ENCODE data around the gene NR5A2.

Gene NR5A2

GRCh38 chr1:200198236-200198635, 170.7 kb downstream of the NR5A2 start:
- H3K4me1 ChIP-seq: no peaks in the 10 kb centered on the region
- H3K27me3 ChIP-seq (ENCODE audit: control insufficient read depth, insufficient read depth, low read length): no peaks in the 10 kb centered on the region
- no peak overlapping the region for H3K27ac ChIP-seq
- H3K4me2 ChIP-seq (ENCODE audit: low read length): no peak overlapping the region
- no peaks in the 10 kb centered on the region for H3K9me3 ChIP-seq (ENCODE audit: control insufficient read depth, low read length)
- no peaks in the 10 kb centered on the region for H3K36me3 ChIP-seq (ENCODE audit: control insufficient read depth, insufficient read depth, low read length)
- no peak overlapping the region for H2AFZ ChIP-seq
- H3K79me2 ChIP-seq: no peaks in the 10 kb centered on the region
- no peak overlapping the region for H3K4me3 ChIP-seq (ENCODE audit: low read depth, low read length)
- H3K9ac ChIP-seq: no peak overlapping the region
- TF ChIP-seq, protein P1, sequence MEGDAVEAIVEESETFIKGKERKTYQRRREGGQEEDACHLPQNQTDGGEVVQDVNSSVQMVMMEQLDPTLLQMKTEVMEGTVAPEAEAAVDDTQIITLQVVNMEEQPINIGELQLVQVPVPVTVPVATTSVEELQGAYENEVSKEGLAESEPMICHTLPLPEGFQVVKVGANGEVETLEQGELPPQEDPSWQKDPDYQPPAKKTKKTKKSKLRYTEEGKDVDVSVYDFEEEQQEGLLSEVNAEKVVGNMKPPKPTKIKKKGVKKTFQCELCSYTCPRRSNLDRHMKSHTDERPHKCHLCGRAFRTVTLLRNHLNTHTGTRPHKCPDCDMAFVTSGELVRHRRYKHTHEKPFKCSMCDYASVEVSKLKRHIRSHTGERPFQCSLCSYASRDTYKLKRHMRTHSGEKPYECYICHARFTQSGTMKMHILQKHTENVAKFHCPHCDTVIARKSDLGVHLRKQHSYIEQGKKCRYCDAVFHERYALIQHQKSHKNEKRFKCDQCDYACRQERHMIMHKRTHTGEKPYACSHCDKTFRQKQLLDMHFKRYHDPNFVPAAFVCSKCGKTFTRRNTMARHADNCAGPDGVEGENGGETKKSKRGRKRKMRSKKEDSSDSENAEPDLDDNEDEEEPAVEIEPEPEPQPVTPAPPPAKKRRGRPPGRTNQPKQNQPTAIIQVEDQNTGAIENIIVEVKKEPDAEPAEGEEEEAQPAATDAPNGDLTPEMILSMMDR (IDR thresholded peaks at IDR 0.05): no peak

DNA sequence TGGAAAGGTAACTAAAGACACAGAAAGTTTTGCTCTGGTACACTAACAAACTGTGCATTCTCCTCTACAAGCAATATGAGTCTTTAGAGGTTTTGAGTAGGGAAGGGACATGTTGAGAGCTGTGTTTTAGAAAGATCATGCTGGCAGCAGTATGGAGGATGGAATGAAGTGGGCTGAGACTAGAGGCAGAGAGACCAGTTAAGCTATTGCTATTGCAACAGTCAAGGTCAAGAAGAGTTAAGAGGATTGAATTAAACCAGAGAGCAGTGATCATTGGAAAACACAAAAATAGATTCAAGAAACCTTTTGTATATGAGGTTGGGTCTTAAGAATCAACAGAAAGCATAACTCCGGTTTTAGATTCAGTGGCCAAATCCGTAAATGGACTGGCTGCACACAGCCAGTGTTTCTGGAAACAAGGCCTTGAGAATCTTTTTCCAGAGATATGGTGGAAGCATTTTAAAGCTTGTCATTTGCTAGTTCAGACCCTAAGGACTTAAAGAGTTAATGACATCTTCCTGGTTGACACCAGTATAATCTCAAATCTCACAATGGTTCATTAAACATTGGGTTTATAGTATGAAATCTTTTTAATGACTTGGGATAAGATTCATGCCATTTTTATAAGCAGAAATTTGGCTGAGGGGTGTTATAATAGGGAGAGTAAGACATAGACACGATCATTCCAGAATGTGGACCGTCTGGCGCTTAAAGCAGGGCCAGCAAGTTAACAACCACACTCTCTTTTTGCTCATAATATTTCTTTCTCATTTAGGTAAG, 177.9 kb downstream of the NR5A2 start:
- Histone ChIP-seq H3K4me1 (no peaks in the 10 kb centered on the region), H3K4me2 (ENCODE audit: low read length) (no peak overlapping the region), H3K9me3 (ENCODE audit: control insufficient read depth, low read length) (no peaks in the 10 kb centered on the region), H2AFZ (no peak overlapping the region), H3K27me3 (ENCODE audit: control insufficient read depth, insufficient read depth, low read length) (no peaks in the 10 kb centered on the region), H3K36me3 (ENCODE audit: control insufficient read depth, insufficient read depth, low read length) (no peaks in the 10 kb centered on the region), H3K27ac (no peak overlapping the region), H3K4me3 (ENCODE audit: low read depth, low read length) (no peak overlapping the region), H3K9ac (no peak overlapping the region), H3K79me2 (no peaks in the 10 kb centered on the region)
- TF ChIP-seq, protein P1 (IDR thresholded peaks at IDR 0.05): no peak

DNA sequence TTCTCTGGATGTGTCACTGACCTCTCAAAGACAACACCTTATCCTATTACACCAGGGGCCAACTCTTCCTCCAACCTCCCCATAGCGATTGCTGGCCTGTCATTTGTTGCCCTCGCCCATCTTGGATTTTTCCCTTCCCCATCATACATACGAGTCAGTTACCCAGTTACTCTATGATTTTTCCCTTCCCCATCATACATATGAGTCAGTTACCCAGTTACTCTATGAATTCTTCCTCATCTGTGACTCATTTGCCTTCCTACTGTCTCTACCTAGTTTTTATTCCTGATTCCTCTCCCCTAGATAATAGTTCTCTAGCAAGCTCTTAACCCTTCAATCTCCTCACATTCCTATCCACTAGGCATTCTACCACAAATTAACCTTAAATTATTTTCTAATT, 178.8 kb downstream of the NR5A2 start:
- Histone ChIP-seq H3K36me3 (ENCODE audit: control insufficient read depth, insufficient read depth, low read length) (no peaks in the 10 kb centered on the region), H2AFZ (no peak overlapping the region), H3K9ac (no peak overlapping the region), H3K4me3 (ENCODE audit: low read depth, low read length) (no peak overlapping the region), H3K79me2 (no peaks in the 10 kb centered on the region), H3K4me2 (ENCODE audit: low read length) (no peak overlapping the region), H3K4me1 (no peaks in the 10 kb centered on the region), H3K27me3 (ENCODE audit: control insufficient read depth, insufficient read depth, low read length) (no peaks in the 10 kb centered on the region), H3K27ac (no peak overlapping the region), H3K9me3 (ENCODE audit: control insufficient read depth, low read length) (no peaks in the 10 kb centered on the region)
- TF ChIP-seq, protein P1 (IDR thresholded peaks at IDR 0.05): no peak

- Histone ChIP-seq H3K4me2 (ENCODE audit: low read length) (no peak overlapping the region), H3K9ac (no peak overlapping the region)
Observed at GRCh38 chr1:200206761-200207160, 179.3 kb downstream of the NR5A2 start.

More at GRCh38 chr1:200206761-200207160, 179.3 kb downstream of the NR5A2 start:
- Histone ChIP-seq H3K27me3 (ENCODE audit: control insufficient read depth, insufficient read depth, low read length) (no peaks in the 10 kb centered on the region), H2AFZ (no peak overlapping the region), H3K27ac (no peak overlapping the region), H3K4me3 (ENCODE audit: low read depth, low read length) (no peak overlapping the region), H3K9me3 (ENCODE audit: control insufficient read depth, low read length) (no peaks in the 10 kb centered on the region), H3K79me2 (no peaks in the 10 kb centered on the region), H3K36me3 (ENCODE audit: control insufficient read depth, insufficient read depth, low read length) (no peaks in the 10 kb centered on the region), H3K4me1 (no peaks in the 10 kb centered on the region)
- TF ChIP-seq, protein P1 (IDR thresholded peaks at IDR 0.05): no peak

All from parathyroid adenoma (tissue), 2 donors.